PC-3 (cell line): ENCODE measurements around the gene COL4A3. TPM values are rescaled to one million over a fixed set of nuclear protein-coding genes. Genes with fewer than 3 reads are reported as not detected.

Source experiments
- ATAC-seq: fragments of 200-7000 bp; cut with Tn5 transposase; 2 replicates; pipeline ENCODE4 v1.9.1; 2020; ENCODE audit warnings: mild to moderate bottlenecking, moderate library complexity
- BruUV-seq: library from RNA; stranded (reverse); fragments of 400-500 nt; replicated peaks from 2 replicates; lab custom pipeline; 2021; lab: Mats Ljungman, UMichigan
- CTCF ChIA-PET: fragments of 300-600 bp; sonication (Branson Sonifier 250); formaldehyde crosslinking; loops from one replicate; lab custom pipeline; 2022; ENCODE audit warnings: antibody characterized with exemption; lab: Charles Lee
- POLR2A ChIA-PET: fragments of 300-600 bp; sonication (Branson Sonifier 250); formaldehyde crosslinking; loops from one replicate; lab custom pipeline; 2022; ENCODE audit warnings: antibody characterized with exemption; ENCODE audit not compliant: unreplicated experiment; lab: Charles Lee
- DNase-seq: peaks from one replicate; pipeline ENCODE4 v3.0.0-alpha.2; 2015
- H2AFZ ChIP-seq: fragments of 300-600 bp; sonication (generic); 2 replicates; pipeline ENCODE4 v1.6.0; 2016; ENCODE audit warnings: antibody characterized with exemption, low read length
- H3F3A ChIP-seq: fragments of 300-600 bp; sonication (generic); one replicate; pipeline ENCODE4 v1.6.0; 2017; ENCODE audit warnings: antibody characterized with exemption, low read length, control low read depth, mild to moderate bottlenecking; ENCODE audit not compliant: unreplicated experiment
- H3K27ac ChIP-seq: fragments of 300-600 bp; sonication (generic); 2 replicates; pipeline ENCODE4 v1.5.1; 2016; ENCODE audit warnings: mild to moderate bottlenecking, low read length
- H3K27me3 ChIP-seq: fragments of 300-600 bp; sonication (generic); 2 replicates; pipeline ENCODE4 v1.6.1; 2016; ENCODE audit warnings: low read length, mixed read lengths
- H3K36me3 ChIP-seq: fragments of 300-600 bp; sonication (generic); 2 replicates; pipeline ENCODE4 v1.6.1; 2016; ENCODE audit warnings: low read depth, mixed run types, low read length, mixed read lengths
- H3K4me1 ChIP-seq: fragments of 300-600 bp; sonication (generic); 2 replicates; pipeline ENCODE4 v1.5.1; 2016; ENCODE audit warnings: low read length; ENCODE audit not compliant: insufficient read depth
- H3K4me2 ChIP-seq: fragments of 300-600 bp; sonication (generic); 2 replicates; pipeline ENCODE4 v1.6.0; 2016; ENCODE audit warnings: low read length
- H3K4me3 ChIP-seq: fragments of 300-600 bp; sonication (generic); 2 replicates; pipeline ENCODE4 v1.5.1; 2016; ENCODE audit warnings: mild to moderate bottlenecking, low read length, mixed read lengths
- H3K79me2 ChIP-seq: fragments of 300-600 bp; sonication (generic); 2 replicates; pipeline ENCODE4 v1.6.1; 2017; ENCODE audit warnings: low read length, mixed read lengths
- H3K9ac ChIP-seq: fragments of 300-600 bp; sonication (generic); 2 replicates; pipeline ENCODE4 v1.6.0; 2016; ENCODE audit warnings: mild to moderate bottlenecking, low read length
- H3K9me2 ChIP-seq: fragments of 300-600 bp; sonication (generic); replicated peaks from 2 replicates; pipeline ENCODE4 v1.6.1; 2016; ENCODE audit warnings: mixed run types, low read length, mixed read lengths
- H3K9me3 ChIP-seq: fragments of 300-600 bp; sonication (generic); 2 replicates; pipeline ENCODE4 v1.6.1; 2016; ENCODE audit warnings: low read length, mixed read lengths
- H4K20me1 ChIP-seq: fragments of 300-600 bp; sonication (generic); 2 replicates; pipeline ENCODE4 v1.6.1; 2016; ENCODE audit warnings: low read length, mixed read lengths
- CTCF ChIP-seq: fragments of 300-600 bp; sonication (generic); conservative IDR thresholded peaks from 2 replicates; pipeline ENCODE4 v1.5.1; 2017; ENCODE audit warnings: antibody characterized with exemption, low read depth, mild to moderate bottlenecking, low read length
- EZH2 ChIP-seq: fragments of 300-600 bp; sonication (generic); IDR thresholded peaks from one replicate; pipeline ENCODE4 v1.6.1; 2017; ENCODE audit warnings: antibody characterized with exemption, mild to moderate bottlenecking, low read length; ENCODE audit not compliant: unreplicated experiment
- EZH2phosphoT487 ChIP-seq: fragments of 300-600 bp; sonication (generic); IDR thresholded peaks from 2 replicates; pipeline ENCODE4 v1.6.1; 2018; ENCODE audit warnings: mild to moderate bottlenecking, antibody characterized with exemption, low read length, borderline replicate concordance
- intact Hi-C: fragments of 100-400 bp; cut with micrococcal nuclease; formaldehyde crosslinking; loops from 2 replicates; pipeline ENCODE4 v1.9.0; 2023
- total RNA-seq: library from RNA; depleted of rRNA; stranded (reverse); fragments of >200 nt; gene quantifications from 2 replicates; pipeline ENCODE4 v1.2.3, GENCODE V29; 2014

The COL4A3 gene
- total RNA-seq, 1 experiment from 2014 or later, result 0.73 TPM

- H3K79me2 ChIP-seq, result no peaks in the 10 kb centered on the region
- BruUV-seq, result no TSS peak
- intact Hi-C loops, result no loop called here
- ChIA-PET POLR2A (no interaction called here), CTCF (no interaction called here)
- H3F3A ChIP-seq, result no peaks in the 10 kb centered on the region
- no peak overlapping the region for H3K27ac ChIP-seq
- H4K20me1 ChIP-seq, result no peaks in the 10 kb centered on the region
- no peaks in the 10 kb centered on the region for H3K27me3 ChIP-seq
- TF ChIP-seq EZH2, result no peak
- no peak for TF ChIP-seq CTCF
- TF ChIP-seq EZH2phosphoT487, result no peak
- DNase-seq (no peak), ATAC-seq (no peak)
- no peaks in the 10 kb centered on the region for H3K36me3 ChIP-seq
- H3K4me3 ChIP-seq, result no peak overlapping the region
- no peak overlapping the region for H3K4me2 ChIP-seq
- no peaks in the 10 kb centered on the region for H3K9me2 ChIP-seq
- no peak overlapping the region for H3K9ac ChIP-seq
- H3K9me3 ChIP-seq, result no peaks in the 10 kb centered on the region
- H2AFZ ChIP-seq, result no peak overlapping the region
- H3K4me1 ChIP-seq, result no peaks in the 10 kb centered on the region
These were observed 11.1 kb upstream of the COL4A3 start for GRCh38 chr2:227153307-227153706.

- Histone ChIP-seq H3K9me3 (no peaks in the 10 kb centered on the region), H3K4me3 (no peak overlapping the region), H4K20me1 (no peaks in the 10 kb centered on the region), H2AFZ (no peak overlapping the region), H3K4me1 (no peaks in the 10 kb centered on the region), H3K27ac (no peak overlapping the region), H3K9ac (no peak overlapping the region), H3F3A (no peaks in the 10 kb centered on the region), H3K79me2 (no peaks in the 10 kb centered on the region), H3K4me2 (no peak overlapping the region), H3K27me3 (no peaks in the 10 kb centered on the region), H3K36me3 (no peaks in the 10 kb centered on the region), H3K9me2 (no peaks in the 10 kb centered on the region)
- DNase-seq (no peak), ATAC-seq (no peak)
- POLR2A ChIA-PET, result no interaction called here
- no TSS peak for BruUV-seq
- CTCF ChIA-PET, result no interaction called here
- intact Hi-C loops, result no loop called here
- TF ChIP-seq EZH2phosphoT487 (no peak), CTCF (no peak), EZH2 (no peak)
These were observed 10.5 kb upstream of the COL4A3 start for GRCh38 chr2:227153758-227154486.
